Mucosa of descending colon (tissue), 3 donors: Measurements from ENCODE around the gene JMJD6. TPM values are rescaled to one million over a fixed set of nuclear protein-coding genes. Genes with fewer than 3 reads are reported as not detected.
A peak's percentile ranks its signal among the peaks of the same experiment; 100 is the strongest.
"Not testable (repeated sequence)": the region's sequence is repeated elsewhere in the genome, so short reads cannot be mapped to it uniquely, and the experiment has no call there.

ENCODE experiments used
- ATAC-seq: fragments of 200-7000 bp; cut with Tn5 transposase; one replicate; pipeline ENCODE4 v1.9.1; 2020; ENCODE audit warnings: mild to moderate bottlenecking, moderate library complexity
- DNase-seq, 3 donors: peaks; one replicate each; pipeline ENCODE4 v3.0.0-alpha.2; 2020
- H3K36me3 ChIP-seq: fragments of 200-600 bp; one replicate; pipeline ENCODE4 v1.8.0; 2021; ENCODE audit warnings: low read depth, mild to moderate bottlenecking
- H3K4me1 ChIP-seq: fragments of 200-600 bp; one replicate; pipeline ENCODE4 v1.8.0; 2021; ENCODE audit warnings: low read depth, mild to moderate bottlenecking
- H3K4me3 ChIP-seq: fragments of 200-600 bp; one replicate; pipeline ENCODE4 v1.8.0; 2021; ENCODE audit warnings: mild to moderate bottlenecking
- H3K9me3 ChIP-seq: fragments of 200-600 bp; one replicate; pipeline ENCODE4 v1.8.0; 2021; ENCODE audit warnings: mild to moderate bottlenecking
- CTCF ChIP-seq: fragments of 200-600 bp; IDR thresholded peaks from one replicate; pipeline ENCODE4 v1.8.0; 2022; ENCODE audit warnings: antibody characterized with exemption, mild to moderate bottlenecking
- intact Hi-C, 2 donors: fragments of 100-400 bp; cut with DNase I in 1 of 2; cut with micrococcal nuclease in 1 of 2; formaldehyde crosslinking; loops; one replicate each; pipeline versions ENCODE4 v1.11.0 to v1.11.1; 2022; cut with DNase I, micrococcal nuclease
- total RNA-seq, 3 donors: library from RNA; stranded (reverse); fragmentation: NEBNext Ultra II Directional in 2 of 3; extraction: Animal tissue kit (Norgen Biotek cat#: 25700) in 2 of 3; gene quantifications; one replicate each; pipeline versions ENCODE4 v1.2.1 to v1.2.4, GENCODE V29; 2021 to 2023
- donor health status: DM: no; HTN: no; CAD: no; lungs with moderate emphysema.
- donor health status: DM: no; HTN: no; CAD: no.
- donor health status: DM: no; HTN: yes; CAD: no.

JMJD6 gene
- total RNA-seq, 3 donors from 2014 or later, result 27.0 to 56.3 (median 30.3) TPM

GRCh38 chr17:76727745-76728456 lies 1.5 kb upstream of the JMJD6 start:
- Histone ChIP-seq H3K36me3 (no peaks in the 10 kb centered on the region), H3K4me1 (peaks cover 24% of the 10 kb centered on the region), H3K4me3 (no peak overlapping the region), H3K9me3 (no peaks in the 10 kb centered on the region)
- no peak for ATAC-seq
- intact Hi-C loops, result no loop called here
- peak in 1 of 3 donors; percentile 39 for DNase-seq
- no peak for TF ChIP-seq CTCF

GRCh38 chr17:76726776-76727718 lies 641 bp upstream of the JMJD6 start, which contains the start of gene METTL23:
Gene METTL23, plus strand, starts transcription at chr17:76726839. Its CDS starts 2,872 bp downstream, at chr17:76729711.
- no peaks in the 10 kb centered on the region for H3K9me3 ChIP-seq
- ATAC-seq (peak; percentile 71), DNase-seq (peak; percentile 90 to 94 (median 90))
- TF ChIP-seq CTCF, result peak; percentile 56
- intact Hi-C loops, result no loop called here
- H3K36me3 ChIP-seq, result peaks cover 4% of the 10 kb centered on the region
- peak within 1 kb of the TSS; percentile 86 for H3K4me3 ChIP-seq
- H3K4me1 ChIP-seq, result peaks cover 24% of the 10 kb centered on the region

GRCh38 chr17:76725580-76726230 lies 701 bp downstream of the JMJD6 start:
- intact Hi-C loops, result no loop called here
- peaks cover 27% of the 10 kb centered on the region for H3K4me1 ChIP-seq
- H3K36me3 ChIP-seq, result peaks cover 14% of the 10 kb centered on the region

GRCh38 chr17:76723812-76724211 lies 2.6 kb downstream of the JMJD6 start:
- peaks cover 27% of the 10 kb centered on the region for H3K36me3 ChIP-seq
- intact Hi-C loops, result no loop called here
- DNase-seq, result no peak
- peaks cover 27% of the 10 kb centered on the region for H3K4me1 ChIP-seq
- no peak for ATAC-seq
- H3K9me3 ChIP-seq, result no peaks in the 10 kb centered on the region
- no peak overlapping the region for H3K4me3 ChIP-seq
- TF ChIP-seq CTCF, result no peak

More at GRCh38 chr17:76725580-76726230, 701 bp downstream of the JMJD6 start:
- H3K4me3 ChIP-seq, result peak overlapping the region; percentile 86
- peak; percentile 88 to 91 (median 88) for DNase-seq
- H3K9me3 ChIP-seq, result no peaks in the 10 kb centered on the region
- TF ChIP-seq CTCF, result no peak
- ATAC-seq, result peak; percentile 63

GRCh38 chr17:76722977-76723376 lies 3.4 kb downstream of the JMJD6 start:
- H3K9me3 ChIP-seq, DNase-seq, intact Hi-C loops, ATAC-seq, H3K4me3 ChIP-seq: not testable (repeated sequence)
- peaks cover 34% of the 10 kb centered on the region for H3K36me3 ChIP-seq
- H3K4me1 ChIP-seq, result peaks cover 24% of the 10 kb centered on the region
